ENCODE data around the gene CHPF. TPM values are rescaled to one million over a fixed set of nuclear protein-coding genes. Genes with fewer than 3 reads are reported as not detected.

CHPF gene
- total and polyA plus RNA-seq, 2 donors, result 48.6 to 56.9 TPM

DNA sequence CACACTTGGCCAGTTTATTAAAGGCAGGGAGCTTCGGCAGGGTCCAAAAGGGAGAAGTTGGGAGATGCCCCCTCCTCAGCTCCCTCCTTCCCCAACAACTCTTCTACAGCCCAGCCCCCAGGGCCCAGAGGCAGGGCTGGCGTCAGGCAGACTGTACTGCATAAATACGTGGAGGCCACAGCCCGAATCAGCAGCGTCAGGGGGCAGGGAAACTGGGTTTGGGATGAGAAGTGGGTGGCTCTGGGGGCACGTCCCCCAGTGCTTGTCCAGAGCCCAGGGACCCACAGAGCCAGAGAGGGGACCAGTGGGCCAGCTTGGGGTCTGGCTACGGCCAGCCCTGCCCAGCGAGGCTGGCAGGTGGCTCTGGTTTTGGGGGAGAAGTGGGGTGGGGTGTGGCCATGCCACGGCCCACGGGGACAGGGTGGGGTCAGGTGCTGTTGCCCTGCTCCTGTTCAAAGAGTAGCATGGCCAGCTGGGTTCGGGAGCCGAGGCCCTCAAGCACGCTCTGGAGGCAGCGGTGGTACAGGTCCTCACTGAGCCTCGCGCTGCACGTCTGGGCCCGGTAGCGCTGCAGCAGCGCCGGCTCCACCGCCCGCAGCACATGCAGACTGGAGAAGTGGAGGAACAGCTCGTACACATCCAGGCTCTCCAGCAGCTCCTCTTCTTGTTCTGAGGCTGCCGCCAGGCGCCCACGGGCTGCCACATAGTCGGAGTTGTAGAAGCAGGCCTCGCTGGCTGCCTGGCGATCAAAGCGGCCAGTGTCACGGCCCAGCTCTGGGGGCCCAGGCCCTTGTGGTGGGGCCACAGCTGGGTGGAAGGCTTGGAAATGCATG is 4.4 kb downstream of the CHPF start:
- WGBS, result 83% methylated on average over 32 of the region's 32 CpGs
- H3K36me3 ChIP-seq (ENCODE audit: insufficient read depth), result no peaks in the 10 kb centered on the region
- H3K4me1 ChIP-seq (ENCODE audit: insufficient read depth), result no peaks in the 10 kb centered on the region
- no peak overlapping the region for H3K27ac ChIP-seq (ENCODE audit: low read depth)
- no peak for DNase-seq (ENCODE audit: extremely low spot score)
- no peak overlapping the region for H3K4me3 ChIP-seq (ENCODE audit: low read depth, low read length)

- no peak for DNase-seq (ENCODE audit: extremely low spot score)
- Histone ChIP-seq H3K4me1 (ENCODE audit: insufficient read depth) (no peaks in the 10 kb centered on the region), H3K4me3 (ENCODE audit: low read depth, low read length) (no peak overlapping the region), H3K36me3 (ENCODE audit: insufficient read depth) (no peaks in the 10 kb centered on the region), H3K27ac (ENCODE audit: low read depth) (no peak overlapping the region)
- 36% methylated on average over 6 of the region's 6 CpGs for WGBS
Observed at GRCh38 chr2:219538504-219538951, 5.1 kb downstream of the CHPF start.

DNA sequence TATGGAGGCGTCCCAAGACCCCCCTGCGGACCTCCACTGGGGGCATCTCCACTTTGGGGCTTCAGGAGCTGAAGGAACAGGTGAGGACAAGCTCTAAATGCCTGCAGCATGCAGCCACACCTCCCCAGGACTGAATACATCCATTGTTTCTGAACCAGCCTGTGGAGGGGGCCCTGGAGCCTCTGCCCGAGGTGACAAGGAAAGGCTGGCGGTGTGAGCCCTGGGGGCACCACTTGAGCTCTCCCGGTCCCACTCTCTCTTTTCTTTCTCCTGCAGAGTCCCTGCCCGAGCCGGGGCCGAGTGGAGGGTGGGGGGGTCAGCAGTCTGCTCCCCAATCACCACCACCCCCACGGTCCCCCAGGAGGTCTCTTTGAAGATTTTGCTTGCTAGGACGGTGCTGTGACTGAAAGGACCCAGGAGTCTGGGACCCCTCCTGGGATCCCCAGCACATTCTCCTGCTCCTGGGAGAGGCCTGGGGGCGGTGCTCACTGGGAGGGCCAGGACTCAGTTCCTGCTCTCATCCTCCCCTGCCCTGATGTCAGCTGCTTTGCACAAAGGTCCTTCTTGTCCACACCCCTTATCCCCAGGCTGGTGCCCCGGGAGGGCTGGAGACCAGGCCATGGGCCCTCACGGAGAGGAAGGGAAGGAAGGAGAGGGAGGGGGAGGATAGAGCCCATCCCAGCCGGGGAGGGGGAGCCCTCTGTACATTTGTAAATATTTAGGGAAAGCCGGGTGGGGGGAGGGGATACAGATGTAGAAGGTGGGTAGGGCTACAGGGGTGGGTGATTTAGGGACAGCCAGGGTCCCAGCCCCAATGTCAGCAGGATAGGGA is 5.7 kb downstream of the CHPF start:
- Histone ChIP-seq H3K4me3 (ENCODE audit: low read depth, low read length) (no peak overlapping the region), H3K4me1 (ENCODE audit: insufficient read depth) (no peaks in the 10 kb centered on the region), H3K36me3 (ENCODE audit: insufficient read depth) (no peaks in the 10 kb centered on the region), H3K27ac (ENCODE audit: low read depth) (no peak overlapping the region)
- WGBS, result 46% methylated on average over 14 of the region's 15 CpGs
- no peak for DNase-seq (ENCODE audit: extremely low spot score)

GRCh38 chr2:219536967-219537366 is 6.6 kb downstream of the CHPF start:
- Histone ChIP-seq H3K27ac (ENCODE audit: low read depth) (no peak overlapping the region), H3K4me1 (ENCODE audit: insufficient read depth) (no peaks in the 10 kb centered on the region), H3K36me3 (ENCODE audit: insufficient read depth) (no peaks in the 10 kb centered on the region), H3K4me3 (ENCODE audit: low read depth, low read length) (no peak overlapping the region)
- WGBS, result 74% methylated on average over 9 of the region's 9 CpGs
- no peak for DNase-seq (ENCODE audit: extremely low spot score)

DNA sequence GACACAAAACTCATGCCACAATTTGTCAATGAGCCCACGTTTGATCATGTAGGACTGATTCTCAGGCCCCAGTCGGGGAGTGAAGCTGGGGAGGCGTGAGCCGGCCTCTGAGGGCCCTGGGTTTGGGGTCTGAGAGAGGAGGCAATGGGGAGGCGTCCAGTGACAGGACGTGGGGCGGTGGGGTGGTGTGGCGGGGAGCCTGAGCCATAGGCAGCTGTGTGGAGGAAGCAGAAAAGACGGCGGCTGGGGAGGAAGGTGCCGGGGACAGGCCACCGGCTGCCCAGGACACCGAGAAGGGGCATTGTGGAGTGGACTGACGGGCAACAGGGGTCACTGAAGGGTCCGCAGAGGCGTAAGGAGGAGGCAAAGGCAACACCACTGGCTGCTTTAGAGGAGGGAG is 7.2 kb downstream of the CHPF start:
- Histone ChIP-seq H3K27ac (ENCODE audit: low read depth) (no peak overlapping the region), H3K4me3 (ENCODE audit: low read depth, low read length) (no peak overlapping the region), H3K4me1 (ENCODE audit: insufficient read depth) (no peaks in the 10 kb centered on the region), H3K36me3 (ENCODE audit: insufficient read depth) (no peaks in the 10 kb centered on the region)
- 85% methylated on average over 16 of the region's 16 CpGs for WGBS
- DNase-seq (ENCODE audit: extremely low spot score), result no peak

DNA sequence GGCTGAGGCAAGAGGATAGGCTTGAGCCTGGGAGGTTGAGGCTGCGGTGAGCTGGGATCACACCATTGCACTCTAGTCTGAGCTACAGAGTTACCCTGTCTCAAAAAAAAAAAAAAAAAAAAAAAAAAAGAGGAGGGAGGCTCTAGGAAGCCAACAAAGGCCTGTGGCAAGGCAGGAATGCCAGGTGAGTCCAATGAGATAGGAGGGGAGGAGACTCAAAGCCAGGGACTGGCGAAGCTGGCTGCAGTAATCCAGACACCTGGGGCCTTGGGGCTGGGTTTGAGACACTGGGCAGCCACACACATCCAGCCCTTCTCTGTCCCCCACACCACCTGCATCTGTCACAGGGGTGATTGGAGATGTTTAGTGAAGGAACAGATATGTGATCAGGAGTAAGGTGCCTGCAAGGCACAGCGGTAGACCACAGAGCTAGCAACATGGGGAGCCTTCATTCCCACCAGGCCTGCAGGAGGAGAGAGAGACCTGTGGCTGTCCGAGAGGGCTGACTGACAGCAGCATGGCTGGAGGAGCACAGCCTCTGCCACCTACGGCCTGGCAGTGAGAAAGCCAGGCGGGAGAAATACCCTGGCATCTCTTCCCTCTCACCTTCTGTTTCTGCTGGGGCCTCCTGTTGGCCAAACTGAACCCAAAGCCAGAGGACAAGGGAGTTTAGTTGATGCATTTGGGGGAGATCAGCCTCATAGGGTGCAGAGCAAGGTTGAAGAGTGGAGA is 9.5 kb downstream of the CHPF start:
- H3K4me1 ChIP-seq (ENCODE audit: insufficient read depth), result no peaks in the 10 kb centered on the region
- no peaks in the 10 kb centered on the region for H3K36me3 ChIP-seq (ENCODE audit: insufficient read depth)
- H3K4me3 ChIP-seq (ENCODE audit: low read depth, low read length), result no peak overlapping the region
- WGBS, result 92% methylated on average over 6 of the region's 6 CpGs
- DNase-seq (ENCODE audit: extremely low spot score), result no peak
- H3K27ac ChIP-seq (ENCODE audit: low read depth), result no peak overlapping the region

GRCh38 chr2:219532378-219532649 is 11.3 kb downstream of the CHPF start:
- no peak overlapping the region for H3K27ac ChIP-seq (ENCODE audit: low read depth)
- H3K4me3 ChIP-seq (ENCODE audit: low read depth, low read length), result no peak overlapping the region
- WGBS, result 88% methylated on average over 8 of the region's 8 CpGs
- no peak for DNase-seq (ENCODE audit: extremely low spot score)
- no peaks in the 10 kb centered on the region for H3K4me1 ChIP-seq (ENCODE audit: insufficient read depth)
- H3K36me3 ChIP-seq (ENCODE audit: insufficient read depth), result no peaks in the 10 kb centered on the region

GRCh38 chr2:219531639-219532377 is 11.8 kb downstream of the CHPF start:
- 82% methylated on average over 20 of the region's 20 CpGs for WGBS
- no peak for DNase-seq (ENCODE audit: extremely low spot score)
- Histone ChIP-seq H3K4me1 (ENCODE audit: insufficient read depth) (no peaks in the 10 kb centered on the region), H3K36me3 (ENCODE audit: insufficient read depth) (no peaks in the 10 kb centered on the region), H3K27ac (ENCODE audit: low read depth) (no peak overlapping the region), H3K4me3 (ENCODE audit: low read depth, low read length) (no peak overlapping the region)

DNA sequence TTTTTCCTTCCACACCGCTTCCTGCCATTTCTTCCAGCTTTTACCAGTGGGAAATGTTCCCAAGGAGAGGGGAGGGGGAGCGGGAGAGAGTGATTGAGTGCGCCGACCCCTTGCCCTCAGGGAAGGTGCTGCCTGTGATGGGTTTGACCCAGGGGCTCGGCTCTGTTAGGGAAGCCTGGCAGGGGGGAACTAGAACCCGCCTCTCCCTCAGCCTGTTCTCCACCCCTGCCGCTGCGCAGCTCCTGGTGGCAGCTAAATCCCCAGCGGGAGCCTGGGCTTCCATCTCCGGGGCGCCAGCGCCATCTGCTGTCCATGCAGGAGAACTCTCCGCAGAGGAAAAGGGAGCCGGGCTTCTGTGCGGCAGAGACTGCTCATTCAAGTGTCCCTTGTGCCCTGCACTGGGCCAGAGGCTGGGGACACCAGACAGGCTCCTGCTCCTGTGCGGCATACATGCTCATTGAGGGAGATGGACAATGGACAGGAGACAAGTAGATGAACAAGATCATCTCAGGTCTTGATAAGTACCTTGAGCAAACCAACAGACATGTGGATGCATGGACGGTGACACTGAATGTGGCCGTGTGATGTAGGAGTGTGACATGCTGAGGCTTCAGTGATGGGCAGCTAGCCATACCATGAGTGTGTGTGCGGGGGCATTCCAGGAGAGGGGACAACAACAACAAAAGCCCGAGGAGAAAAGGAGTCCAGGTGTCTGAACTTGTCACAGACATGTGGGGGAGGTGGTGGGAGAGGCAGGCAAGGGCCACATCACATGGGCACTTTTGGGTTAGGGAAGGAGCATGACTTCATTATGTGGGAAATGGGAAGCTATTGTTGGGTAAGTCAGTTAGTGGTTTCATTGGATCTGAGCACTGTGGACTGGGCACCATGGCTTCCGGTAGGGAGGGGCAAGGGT is 13.3 kb downstream of the CHPF start:
- no peak overlapping the region for H3K4me3 ChIP-seq (ENCODE audit: low read depth, low read length)
- no peak overlapping the region for H3K27ac ChIP-seq (ENCODE audit: low read depth)
- H3K4me1 ChIP-seq (ENCODE audit: insufficient read depth), result no peaks in the 10 kb centered on the region
- WGBS, result 15% methylated on average over 21 of the region's 21 CpGs
- no peak for DNase-seq (ENCODE audit: extremely low spot score)
- no peaks in the 10 kb centered on the region for H3K36me3 ChIP-seq (ENCODE audit: insufficient read depth)

DNA sequence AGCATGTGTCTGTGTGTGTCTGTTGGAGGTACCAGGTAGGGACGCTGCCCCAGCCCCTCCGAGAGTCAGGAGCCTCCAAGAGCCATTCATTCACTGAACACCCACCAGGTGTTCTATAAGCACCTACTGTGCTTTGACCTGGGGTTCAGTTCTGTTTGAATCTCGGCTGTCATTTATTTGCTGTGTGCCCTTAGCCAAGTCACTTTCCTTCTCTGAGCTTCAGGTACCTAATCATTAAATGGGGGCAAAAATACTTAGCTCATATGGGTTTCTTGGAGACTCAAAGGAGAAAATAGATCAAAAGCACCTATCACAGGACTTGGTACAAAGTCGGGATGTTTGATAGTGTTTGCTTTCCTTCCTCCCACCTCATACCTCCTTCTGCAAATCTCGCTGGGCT is 16.1 kb downstream of the CHPF start:
- no peak overlapping the region for H3K27ac ChIP-seq (ENCODE audit: low read depth)
- no peaks in the 10 kb centered on the region for H3K36me3 ChIP-seq (ENCODE audit: insufficient read depth)
- DNase-seq (ENCODE audit: extremely low spot score), result no peak
- H3K4me3 ChIP-seq (ENCODE audit: low read depth, low read length), result no peak overlapping the region
- no peaks in the 10 kb centered on the region for H3K4me1 ChIP-seq (ENCODE audit: insufficient read depth)
- 73% methylated on average over 5 of the region's 5 CpGs for WGBS

GRCh38 chr2:219527076-219527394 is 16.6 kb downstream of the CHPF start:
- Histone ChIP-seq H3K36me3 (ENCODE audit: insufficient read depth) (no peaks in the 10 kb centered on the region), H3K27ac (ENCODE audit: low read depth) (no peak overlapping the region), H3K4me3 (ENCODE audit: low read depth, low read length) (no peak overlapping the region), H3K4me1 (ENCODE audit: insufficient read depth) (no peaks in the 10 kb centered on the region)
- 57% methylated on average over 6 of the region's 6 CpGs for WGBS
- no peak for DNase-seq (ENCODE audit: extremely low spot score)

DNA sequence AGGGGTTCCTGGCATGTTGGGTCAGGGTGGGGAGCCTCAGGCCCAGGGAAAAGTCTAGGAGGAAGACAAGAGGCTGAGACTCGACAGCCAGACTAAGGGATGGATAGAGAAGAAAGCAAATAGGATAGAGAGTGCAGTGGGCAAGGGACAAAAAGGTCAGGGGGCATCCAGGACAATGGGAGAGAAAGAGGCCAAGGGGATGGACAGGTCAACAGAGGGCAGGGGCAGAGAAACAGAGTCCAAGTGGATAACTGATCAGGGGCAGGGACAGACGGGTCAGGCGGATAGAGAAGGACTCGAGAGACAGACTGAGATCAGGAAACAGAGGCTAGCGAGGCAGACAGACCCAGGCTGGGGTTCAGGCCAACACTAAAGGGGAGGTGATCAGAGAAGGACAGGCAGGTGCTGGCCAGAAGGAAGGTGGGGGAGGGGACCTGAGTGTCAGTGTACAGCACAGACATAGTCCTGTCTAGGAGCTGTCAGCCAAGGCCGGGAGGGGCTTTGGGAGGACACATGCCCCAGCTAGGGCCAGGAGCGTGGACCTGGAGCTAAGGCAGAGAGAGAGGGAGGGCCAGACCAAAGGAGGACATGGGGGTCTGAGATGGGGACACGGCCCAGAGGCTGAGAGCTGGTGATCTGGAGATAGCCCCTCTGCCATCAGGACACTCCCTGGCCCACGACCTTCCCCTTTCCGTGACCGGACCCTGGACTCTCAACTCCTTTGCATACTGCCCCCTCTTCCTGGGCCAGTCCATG is 17.1 kb downstream of the CHPF start:
- WGBS, result 57% methylated on average over 11 of the region's 11 CpGs
- no peak for DNase-seq (ENCODE audit: extremely low spot score)
- no peak overlapping the region for H3K27ac ChIP-seq (ENCODE audit: low read depth)
- no peak overlapping the region for H3K4me3 ChIP-seq (ENCODE audit: low read depth, low read length)
- no peaks in the 10 kb centered on the region for H3K4me1 ChIP-seq (ENCODE audit: insufficient read depth)
- H3K36me3 ChIP-seq (ENCODE audit: insufficient read depth), result no peaks in the 10 kb centered on the region
